Measurements from ENCODE around the gene BLID.

GRCh38 chr11:122085712-122086111 lies 30.3 kb downstream of the BLID start:
- TF ChIP-seq CTCF (IDR thresholded peaks at IDR 0.05; ENCODE audit: insufficient read depth, low read length, poor library complexity, severe bottlenecking) (no peak), EZH2phosphoT487 (conservative IDR thresholded peaks at IDR 0.05; ENCODE audit: low read length) (no peak)
